Dedifferentiated amniotic fluid mesenchymal stem cell (primary cell): ENCODE measurements around the gene NENF.

Experiments used
- DNase-seq: peaks from one replicate; pipeline ENCODE4 v3.0.0-alpha.2; 2016; ENCODE audit errors: extremely low spot score

NENF gene

DNA sequence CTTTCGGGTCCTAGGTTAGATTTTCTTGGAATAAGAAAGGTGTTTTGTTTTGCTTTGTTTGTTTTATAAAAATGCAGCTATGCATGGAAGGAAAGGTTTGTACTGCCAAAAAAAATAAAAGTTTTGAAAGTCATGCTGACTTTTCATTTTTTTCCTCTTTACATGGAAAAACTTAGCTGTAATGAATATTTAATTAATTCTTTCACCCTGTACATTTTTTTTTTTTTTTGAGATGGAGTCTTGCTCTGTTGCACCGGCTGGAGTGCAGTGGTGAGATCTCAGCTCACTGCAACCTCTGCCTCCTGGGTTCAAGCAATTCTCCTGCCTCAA lies 48.7 kb downstream of the NENF start:
- DNase-seq: no peak

DNA sequence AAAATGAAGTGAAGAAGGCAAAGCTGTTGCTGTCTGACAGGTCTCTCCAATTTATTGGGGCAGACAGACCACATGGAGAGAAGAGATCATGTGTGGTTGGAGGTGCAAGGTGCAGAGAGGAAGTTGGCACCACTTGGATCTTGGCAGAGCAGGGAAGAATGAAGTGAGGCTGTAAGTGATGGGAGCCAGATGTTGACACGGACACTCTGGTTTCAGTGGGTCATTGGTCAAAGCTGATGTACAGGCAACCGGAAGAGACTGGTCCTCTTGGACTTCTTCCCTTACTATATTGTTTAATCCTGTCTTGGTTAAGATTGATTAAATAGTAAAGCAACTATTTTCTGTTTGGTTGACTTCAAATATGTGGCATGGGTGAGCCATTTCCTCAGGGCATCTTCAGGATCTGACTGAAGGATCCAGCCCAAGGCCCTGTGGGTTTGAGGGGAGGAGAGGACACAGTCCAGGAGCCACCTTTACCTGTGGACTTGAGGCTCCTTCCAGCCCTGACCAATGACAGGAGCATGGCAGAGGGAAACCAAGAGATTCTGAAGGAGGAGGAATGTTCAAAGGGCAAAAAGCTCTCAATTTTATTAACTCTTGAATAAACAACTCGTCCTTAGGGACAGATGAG lies 49.4 kb downstream of the NENF start:
- DNase-seq: no peak

DNA sequence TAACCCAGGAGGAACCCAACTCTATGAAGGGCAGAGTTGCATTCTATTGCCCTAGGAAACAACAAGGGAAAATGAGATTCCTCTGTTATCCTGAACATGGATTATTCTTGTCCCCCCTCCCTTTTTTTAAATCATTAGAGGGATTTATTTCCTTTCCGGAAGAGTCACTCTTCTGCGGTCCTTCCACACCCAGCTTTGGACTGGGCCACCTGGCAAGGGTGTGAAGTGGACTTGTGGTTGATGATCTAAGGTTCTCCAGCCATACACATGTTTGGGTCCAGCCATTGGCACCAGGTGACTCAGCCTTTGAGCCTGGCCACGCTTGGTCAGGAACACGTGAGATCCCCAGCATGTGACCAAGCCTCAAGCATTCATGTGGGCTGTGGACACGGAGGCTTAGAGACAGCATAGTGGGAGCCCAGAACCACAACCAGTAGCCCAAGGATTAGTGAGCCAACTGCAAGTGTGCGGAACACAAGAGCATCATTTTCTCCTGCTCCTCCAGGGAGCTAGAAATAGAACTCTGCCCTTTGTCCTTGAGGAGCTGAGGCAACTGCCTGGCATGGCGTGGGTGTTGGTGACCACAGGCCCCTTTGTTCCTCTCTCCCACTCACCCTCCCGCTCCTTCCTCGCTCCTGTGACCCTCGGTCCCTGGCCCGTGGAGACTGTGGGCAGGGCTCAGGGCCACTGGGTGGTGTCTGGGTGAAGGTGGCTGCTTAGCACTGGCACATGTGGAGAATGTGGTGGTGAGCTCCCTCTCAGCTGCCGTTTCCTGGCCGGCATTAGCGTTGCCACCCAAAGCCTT lies 50.1 kb downstream of the NENF start:
- DNase-seq: no peak

DNA sequence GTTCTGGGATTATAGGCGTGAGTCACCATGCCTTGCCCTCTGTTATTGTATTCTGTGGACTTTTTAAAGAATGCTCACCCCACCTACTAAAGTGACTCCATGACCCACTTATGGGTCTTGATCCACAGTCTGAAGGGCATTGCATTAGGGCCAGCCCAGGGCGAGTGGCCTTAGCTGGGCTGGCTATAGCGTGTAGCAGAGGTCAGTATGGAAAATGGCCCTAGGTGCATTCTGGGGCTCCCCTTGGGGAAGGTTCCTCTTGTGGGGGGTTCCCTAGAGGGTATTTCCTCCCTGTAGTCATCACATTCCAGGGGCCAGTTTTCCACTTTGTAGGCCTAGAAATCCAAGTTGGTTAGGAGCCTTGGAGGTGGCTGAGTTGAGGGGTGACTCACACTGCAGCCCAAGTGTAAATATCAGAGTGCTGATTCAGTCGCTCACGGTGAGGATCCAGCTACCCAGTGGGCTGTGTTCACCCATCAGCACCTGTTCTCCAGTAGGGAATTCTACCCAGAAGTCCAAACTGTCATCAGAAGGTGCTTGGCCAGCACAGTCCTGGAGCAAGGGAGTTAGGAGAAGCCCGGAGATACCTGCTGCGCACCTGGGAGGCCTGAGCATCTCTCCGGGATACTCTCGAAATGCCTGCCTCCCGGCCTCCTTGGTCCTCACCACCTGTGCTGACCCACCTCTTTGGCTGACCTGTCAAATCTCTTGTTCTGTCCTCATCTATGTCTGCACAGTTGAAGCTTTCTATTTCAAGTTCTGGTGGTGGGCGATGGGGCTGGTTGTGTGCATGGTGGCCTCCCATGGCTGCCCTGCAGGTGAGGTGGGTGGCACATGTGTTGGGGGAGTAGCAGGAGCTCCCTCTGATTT lies 52.2 kb downstream of the NENF start:
- no peak for DNase-seq

DNA sequence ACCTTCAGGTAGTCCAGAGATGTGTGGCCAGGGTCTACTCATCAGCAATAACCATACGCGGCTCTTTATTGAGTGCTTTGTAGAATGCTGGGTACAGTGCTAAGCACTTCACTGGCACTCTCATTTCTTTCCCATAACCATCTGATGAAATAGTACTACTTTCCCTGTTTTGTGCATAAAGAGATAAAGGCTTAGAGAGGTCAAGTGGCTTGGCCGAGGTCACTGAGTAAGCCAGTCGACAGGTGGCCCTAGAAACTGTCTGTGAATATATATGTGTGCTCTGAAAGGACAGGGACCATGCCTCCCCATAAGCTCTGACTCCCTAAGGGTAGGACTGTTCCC lies 52.8 kb downstream of the NENF start:
- DNase-seq: no peak

DNA sequence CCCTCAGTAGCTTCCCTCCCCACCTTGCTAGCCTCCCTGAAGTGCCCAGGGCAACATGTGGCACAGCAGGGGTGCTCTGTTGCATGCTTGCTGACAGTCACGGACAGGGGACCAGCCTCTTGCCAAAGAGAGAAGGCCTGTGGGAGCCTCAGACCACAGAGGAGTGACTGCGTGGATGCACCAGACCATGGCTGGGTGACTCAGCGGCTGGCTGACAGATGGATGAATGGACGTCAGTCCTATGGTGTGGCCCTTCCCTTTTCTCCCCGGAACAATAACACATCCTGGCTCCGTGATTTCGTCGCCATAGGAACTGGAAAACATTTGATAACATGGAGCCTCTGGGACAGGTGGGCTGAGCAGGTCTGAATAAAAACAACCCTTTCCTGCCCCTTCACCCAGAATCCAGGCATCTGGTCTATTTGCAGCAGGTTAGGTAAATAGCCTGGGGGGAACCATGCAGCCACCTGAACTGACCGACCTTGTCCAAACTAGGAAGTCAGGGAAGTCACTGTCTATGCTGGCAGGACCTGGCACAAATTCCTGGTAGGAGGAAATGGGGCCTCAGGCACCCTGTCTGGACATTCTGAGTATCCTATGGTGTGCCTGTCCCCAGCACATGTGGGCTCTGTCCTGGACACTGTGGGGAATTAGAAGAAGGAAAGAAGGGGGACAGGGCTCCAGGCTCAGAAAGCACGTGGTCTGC lies 53.3 kb downstream of the NENF start:
- DNase-seq: peak; percentile 77

DNA sequence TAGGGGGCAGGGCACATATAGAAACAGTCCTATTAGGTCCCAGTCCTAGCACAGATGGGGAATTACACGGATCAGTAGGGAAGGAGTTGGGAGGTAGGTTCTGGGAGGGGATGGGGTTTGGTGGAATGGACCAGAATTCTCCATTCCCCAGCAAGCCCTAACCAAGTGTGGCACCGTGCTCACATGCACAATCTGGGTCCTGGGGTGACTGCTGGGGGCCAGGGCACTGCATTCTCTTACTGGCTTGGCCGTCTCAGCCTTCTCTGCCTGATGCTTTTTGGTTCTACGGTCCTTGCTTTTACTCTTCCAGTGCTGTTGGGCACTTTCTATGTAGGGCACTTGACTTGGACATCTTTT lies 53.9 kb downstream of the NENF start:
- no peak for DNase-seq

DNA sequence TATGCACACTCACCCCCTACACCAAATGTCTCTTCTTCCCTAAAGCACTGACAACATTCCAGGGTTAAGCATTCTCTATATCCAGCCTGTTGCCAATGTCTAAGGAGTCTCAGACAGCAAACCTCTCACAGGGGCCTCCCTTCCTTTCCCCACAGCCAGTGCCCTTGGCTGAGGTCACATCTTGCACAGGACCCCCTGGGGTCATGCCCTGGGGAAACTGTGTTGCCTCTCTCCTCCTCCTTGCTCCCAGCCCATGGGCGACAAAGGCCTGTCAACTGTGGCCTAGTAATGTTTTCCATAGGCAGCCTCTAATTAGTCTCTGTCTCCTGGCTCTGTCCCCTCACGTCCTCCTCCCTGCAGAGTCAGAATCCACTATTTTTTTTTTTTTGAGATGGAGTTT lies 54.6 kb downstream of the NENF start:
- DNase-seq: no peak

DNA sequence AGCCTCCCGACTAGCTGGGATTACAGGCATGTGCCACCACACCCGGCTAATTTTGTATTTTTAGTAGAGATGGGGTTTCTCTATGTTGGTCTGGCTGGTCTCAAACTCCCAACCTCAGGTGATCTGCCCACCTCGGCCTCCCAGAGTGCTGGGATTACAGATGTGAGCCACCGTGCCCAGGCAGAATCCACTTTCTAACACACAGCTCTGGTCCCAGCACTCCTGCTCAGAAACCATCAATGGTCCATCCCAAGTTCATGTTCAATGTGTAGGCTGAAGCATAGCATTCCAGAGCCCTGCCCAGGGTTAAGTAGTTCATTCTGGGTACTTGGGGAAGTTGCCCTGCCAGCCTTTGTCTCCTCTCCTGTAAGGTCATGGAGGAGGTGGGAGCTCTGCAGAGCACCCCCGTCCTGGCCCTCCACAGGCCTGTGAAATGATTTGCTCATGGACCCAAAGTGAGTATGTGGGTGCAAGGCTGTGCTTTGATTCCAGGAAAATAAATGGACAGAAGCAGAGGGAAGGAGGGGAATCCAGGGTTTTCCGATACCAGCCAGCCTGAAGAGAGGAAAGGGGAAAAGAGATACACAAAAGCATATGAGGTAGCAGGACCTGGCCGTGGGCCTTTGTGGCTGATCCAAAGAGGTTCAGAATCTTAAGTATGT lies 55.2 kb downstream of the NENF start:
- no peak for DNase-seq

DNA sequence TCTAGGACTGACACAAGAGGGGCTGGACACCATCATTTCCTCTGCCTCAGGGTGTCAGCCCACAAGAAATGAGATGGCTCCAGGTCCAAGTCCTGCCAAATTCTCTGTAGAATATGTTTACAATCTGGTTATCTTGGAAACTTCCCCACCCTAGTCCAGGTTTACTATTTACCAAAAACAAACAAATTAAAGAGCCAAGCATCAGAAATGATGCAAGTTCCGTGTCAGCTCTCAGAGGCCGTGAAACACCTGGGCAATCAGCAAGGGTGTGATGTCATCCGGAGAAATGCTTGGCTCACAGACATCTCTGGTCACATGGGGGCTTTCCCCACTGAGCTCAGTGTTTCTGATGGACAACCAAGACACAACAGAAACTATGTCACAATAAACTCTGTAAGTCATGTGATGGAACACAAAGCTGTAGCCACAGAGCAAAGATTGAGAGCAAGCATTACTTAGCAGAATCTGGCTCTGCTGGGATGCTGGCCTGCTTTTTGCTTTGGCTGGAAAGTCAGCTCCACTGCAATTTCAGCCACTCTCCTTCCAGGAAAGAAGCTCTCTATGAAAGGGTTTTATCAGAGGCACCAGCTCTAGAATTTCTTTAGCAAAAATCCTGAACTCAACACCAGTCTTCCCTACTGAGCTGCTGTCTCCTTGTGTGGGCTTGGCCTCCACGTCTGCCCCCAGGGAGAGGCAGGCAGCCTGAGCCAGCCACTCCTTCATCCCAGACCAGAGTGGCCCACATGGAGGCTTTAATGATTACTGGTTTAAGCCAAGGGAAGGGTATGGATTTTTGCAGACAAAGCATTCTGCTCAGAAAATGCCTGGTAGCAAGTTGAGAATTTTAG lies 55.9 kb downstream of the NENF start:
- DNase-seq: peak; percentile 92

DNA sequence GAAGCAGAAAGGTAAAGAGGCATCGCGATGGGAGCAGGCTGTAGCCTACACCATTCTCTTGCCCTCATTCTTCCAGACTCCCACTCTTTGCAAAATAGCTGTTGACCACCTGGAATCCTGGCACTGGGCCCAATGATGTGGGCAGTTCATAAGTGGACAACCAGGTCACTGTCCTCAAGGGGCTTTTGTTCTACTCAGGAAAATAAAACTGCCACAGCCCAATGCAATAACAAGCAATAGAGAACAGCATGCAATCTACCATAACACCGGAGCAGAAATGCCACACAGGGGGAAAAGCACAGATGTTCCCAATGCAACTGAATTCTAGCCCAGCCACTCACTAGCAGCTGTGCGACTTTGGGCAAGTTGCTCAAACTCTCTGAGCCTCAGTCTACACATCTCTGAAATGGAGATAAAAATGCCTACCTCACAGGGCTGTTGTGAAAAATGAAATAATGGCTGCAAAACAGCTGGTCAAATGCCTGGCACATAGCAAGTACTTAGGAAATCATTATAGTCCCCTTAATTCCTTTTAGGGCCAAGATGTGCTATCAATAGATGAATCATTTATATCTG lies 56.7 kb downstream of the NENF start:
- no peak for DNase-seq

DNA sequence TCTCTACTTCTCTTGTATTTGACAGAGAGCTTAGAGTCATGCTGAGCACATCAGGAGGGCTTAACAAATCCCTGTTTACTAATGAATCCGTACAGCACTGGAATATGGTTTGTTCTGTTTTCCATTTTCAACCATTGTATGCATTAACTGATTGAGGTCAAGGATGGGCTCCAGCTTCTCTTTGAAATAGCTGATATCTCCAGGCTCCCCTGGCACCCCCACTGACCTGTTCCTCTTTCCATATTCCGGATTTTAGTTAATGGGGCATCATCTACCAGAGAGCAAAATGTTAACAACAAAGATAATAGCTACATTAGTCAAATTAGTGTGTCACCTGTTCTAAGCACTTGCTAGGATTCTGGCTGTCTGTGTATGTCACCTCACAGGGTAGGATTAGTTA lies 57.6 kb downstream of the NENF start:
- DNase-seq: no peak

DNA sequence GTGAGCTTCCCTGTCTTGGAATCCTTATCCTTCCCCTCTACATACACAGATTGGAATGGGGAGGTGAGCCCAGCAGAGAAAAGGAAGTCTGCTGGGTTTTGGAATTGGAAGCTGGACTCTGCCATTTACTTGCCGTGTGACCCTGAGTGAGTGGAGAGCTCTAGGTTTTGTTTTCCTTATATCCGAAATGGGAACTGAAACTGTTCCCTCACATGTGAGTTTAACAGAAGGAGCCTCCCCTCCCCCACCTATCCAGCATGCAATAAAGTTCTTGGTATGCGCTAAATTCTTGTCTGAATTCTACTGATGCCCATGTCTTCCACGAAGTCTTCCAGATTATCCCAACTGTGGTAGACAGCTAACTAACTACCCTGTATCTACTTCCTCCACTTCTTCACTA lies 58.7 kb downstream of the NENF start:
- no peak for DNase-seq
